ENCODE measurements around the gene TKTL1.

GRCh38 chrX:154367474-154368308, 72.1 kb downstream of the TKTL1 start:
- no peak for TF ChIP-seq CTCF (IDR thresholded peaks at IDR 0.05; ENCODE audit: insufficient read depth, low read length, poor library complexity, severe bottlenecking)
- TF ChIP-seq EZH2phosphoT487 (conservative IDR thresholded peaks at IDR 0.05; ENCODE audit: low read length): no peak
